Measurements from ENCODE around the gene ARSJ. TPM values are rescaled to one million over a fixed set of nuclear protein-coding genes. Genes with fewer than 3 reads are reported as not detected.

ARSJ gene
- total RNA-seq, 6 donors from 2014 or later: 5.4 to 29.3 (median 14.8) TPM

- peak overlapping the region in 1 of 4 donors; percentile 9 for H3K4me3 ChIP-seq
- peaks cover 6 to 18% (median 13%) of the 10 kb centered on the region in 4 donors for H3K4me1 ChIP-seq
- H3K27ac ChIP-seq: peak overlapping the region; percentile 56 to 75 (median 61)
- H3K9me3 ChIP-seq: no peaks in the 10 kb centered on the region
- H3K27me3 ChIP-seq: no peaks in the 10 kb centered on the region
- 50 to 60% methylated on average over 8 of the region's 8 CpGs for WGBS, 2 donors
- no peak for DNase-seq
- H3K36me3 ChIP-seq: no peaks in the 10 kb centered on the region
- TF ChIP-seq POLR2A (IDR thresholded peaks at IDR 0.05): no peak
- no peak for TF ChIP-seq CTCF (IDR thresholded peaks at IDR 0.05)
- TF ChIP-seq EP300 (IDR thresholded peaks at IDR 0.05): peak in 1 of 4 donors; percentile 61
- TF ChIP-seq POLR2AphosphoS5 (IDR thresholded peaks at IDR 0.05): peak in 1 of 2 donors; percentile 35
- peak; percentile 82 for ATAC-seq (ENCODE audit: low FRiP score in 2 of 2)
Observed at GRCh38 chr4:113958766-113959538, 20.5 kb downstream of the ARSJ start.

GRCh38 chr4:113957956-113958355 lies 21.5 kb downstream of the ARSJ start:
- Histone ChIP-seq H3K36me3 (no peaks in the 10 kb centered on the region), H3K9me3 (no peaks in the 10 kb centered on the region), H3K27ac (peak overlapping the region in 1 of 4 donors; percentile 64), H3K4me3 (no peak overlapping the region), H3K27me3 (no peaks in the 10 kb centered on the region), H3K4me1 (peaks cover 6 to 18% (median 13%) of the 10 kb centered on the region in 4 donors)
- ATAC-seq (ENCODE audit: low FRiP score in 2 of 2) (no peak), DNase-seq (no peak)
- TF ChIP-seq POLR2AphosphoS5 (IDR thresholded peaks at IDR 0.05) (no peak), CTCF (IDR thresholded peaks at IDR 0.05) (no peak), POLR2A (IDR thresholded peaks at IDR 0.05) (no peak), EP300 (IDR thresholded peaks at IDR 0.05) (no peak)
- 82 to 84% methylated on average over 3 of the region's 3 CpGs for WGBS, 2 donors

GRCh38 chr4:113955948-113956347 lies 23.5 kb downstream of the ARSJ start:
- Histone ChIP-seq H3K9me3 (no peaks in the 10 kb centered on the region), H3K27ac (no peak overlapping the region), H3K4me3 (no peak overlapping the region), H3K4me1 (peaks cover 4 to 14% (median 10%) of the 10 kb centered on the region in 4 donors), H3K36me3 (no peaks in the 10 kb centered on the region), H3K27me3 (no peaks in the 10 kb centered on the region)
- no peak for DNase-seq
- 76 to 88% methylated on average over 3 of the region's 3 CpGs for WGBS, 2 donors
- no peak for ATAC-seq (ENCODE audit: low FRiP score in 2 of 2)
- no peak for TF ChIP-seq EP300 (IDR thresholded peaks at IDR 0.05)
- TF ChIP-seq POLR2AphosphoS5 (IDR thresholded peaks at IDR 0.05): no peak
- TF ChIP-seq POLR2A (IDR thresholded peaks at IDR 0.05): no peak
- TF ChIP-seq CTCF (IDR thresholded peaks at IDR 0.05): no peak

- H3K4me1 ChIP-seq: peaks cover 0 to 13% (median 11%) of the 10 kb centered on the region in 4 donors
Observed at GRCh38 chr4:113955411-113955810, 24.0 kb downstream of the ARSJ start.

More at GRCh38 chr4:113955411-113955810, 24.0 kb downstream of the ARSJ start:
- no peak overlapping the region for H3K27ac ChIP-seq
- H3K27me3 ChIP-seq: no peaks in the 10 kb centered on the region
- H3K4me3 ChIP-seq: no peak overlapping the region
- TF ChIP-seq POLR2A (IDR thresholded peaks at IDR 0.05): no peak
- TF ChIP-seq POLR2AphosphoS5 (IDR thresholded peaks at IDR 0.05): no peak
- no peak for TF ChIP-seq EP300 (IDR thresholded peaks at IDR 0.05)
- no peak for TF ChIP-seq CTCF (IDR thresholded peaks at IDR 0.05)
- H3K36me3 ChIP-seq: no peaks in the 10 kb centered on the region
- 82 to 91% methylated on average over 3 of the region's 3 CpGs for WGBS, 2 donors
- DNase-seq (no peak), ATAC-seq (ENCODE audit: low FRiP score in 2 of 2) (no peak)
- H3K9me3 ChIP-seq: no peaks in the 10 kb centered on the region
